ENCODE data around the gene CBLC.

The CBLC gene

GRCh38 chr19:44813841-44814470 lies 36.3 kb downstream of the CBLC start:
- H3K36me3 ChIP-seq = peaks cover 6% of the 10 kb centered on the region
- no peak overlapping the region for H3K4me3 ChIP-seq (ENCODE audit: low read depth, low read length)
- no peak for DNase-seq
- no peaks in the 10 kb centered on the region for H3K9me3 ChIP-seq (ENCODE audit: severe bottlenecking)
- H3K27ac ChIP-seq = no peak overlapping the region
- no peaks in the 10 kb centered on the region for H3K27me3 ChIP-seq (ENCODE audit: insufficient read depth, low read depth, severe bottlenecking)
- no peak for TF ChIP-seq CTCF (IDR thresholded peaks at IDR 0.05; ENCODE audit: low read depth, low read length)

GRCh38 chr19:44814517-44814916 lies 36.8 kb downstream of the CBLC start:
- no peaks in the 10 kb centered on the region for H3K9me3 ChIP-seq (ENCODE audit: severe bottlenecking)
- no peak overlapping the region for H3K4me3 ChIP-seq (ENCODE audit: low read depth, low read length)
- no peak overlapping the region for H3K27ac ChIP-seq
- TF ChIP-seq CTCF (IDR thresholded peaks at IDR 0.05; ENCODE audit: low read depth, low read length) = no peak
- no peak for DNase-seq
- H3K36me3 ChIP-seq = peaks cover 6% of the 10 kb centered on the region
- H3K27me3 ChIP-seq (ENCODE audit: insufficient read depth, low read depth, severe bottlenecking) = no peaks in the 10 kb centered on the region

GRCh38 chr19:44816301-44816700 lies 38.6 kb downstream of the CBLC start:
- Histone ChIP-seq H3K27me3 (ENCODE audit: insufficient read depth, low read depth, severe bottlenecking) (no peaks in the 10 kb centered on the region), H3K9me3 (ENCODE audit: severe bottlenecking) (no peaks in the 10 kb centered on the region), H3K4me3 (ENCODE audit: low read depth, low read length) (no peak overlapping the region), H3K27ac (peak overlapping the region; percentile 74), H3K36me3 (peaks cover 6% of the 10 kb centered on the region)
- TF ChIP-seq CTCF (IDR thresholded peaks at IDR 0.05; ENCODE audit: low read depth, low read length) = no peak
- peak; percentile 81 for DNase-seq

GRCh38 chr19:44817725-44818465 lies 40.2 kb downstream of the CBLC start:
- TF ChIP-seq CTCF (IDR thresholded peaks at IDR 0.05; ENCODE audit: low read depth, low read length) = no peak
- H3K4me3 ChIP-seq (ENCODE audit: low read depth, low read length) = no peak overlapping the region
- DNase-seq = no peak
- no peaks in the 10 kb centered on the region for H3K27me3 ChIP-seq (ENCODE audit: insufficient read depth, low read depth, severe bottlenecking)
- H3K9me3 ChIP-seq (ENCODE audit: severe bottlenecking) = no peaks in the 10 kb centered on the region
- H3K27ac ChIP-seq = no peak overlapping the region
- peaks cover 6% of the 10 kb centered on the region for H3K36me3 ChIP-seq

- no peak for TF ChIP-seq CTCF (IDR thresholded peaks at IDR 0.05; ENCODE audit: low read depth, low read length)
- H3K36me3 ChIP-seq = peaks cover 4% of the 10 kb centered on the region
- no peak for DNase-seq
- H3K27ac ChIP-seq = no peak overlapping the region
- H3K4me3 ChIP-seq (ENCODE audit: low read depth, low read length) = no peak overlapping the region
- no peaks in the 10 kb centered on the region for H3K9me3 ChIP-seq (ENCODE audit: severe bottlenecking)
- H3K27me3 ChIP-seq (ENCODE audit: insufficient read depth, low read depth, severe bottlenecking) = no peaks in the 10 kb centered on the region
Observed at GRCh38 chr19:44818466-44819031, 40.9 kb downstream of the CBLC start.
